GM21528 (cell line): ENCODE measurements around the gene MINDY1.

Experiments used
- ATAC-seq: cut with Tn5 transposase; IDR thresholded peaks from one replicate; pipeline ENCODE4 v1.9.1; 2021; ENCODE audit warnings: mild to moderate bottlenecking, moderate library complexity; ENCODE audit not compliant: unreplicated experiment, low FRiP score

The MINDY1 gene

GRCh38 chr1:150969626-150970025 is 37.1 kb downstream of the MINDY1 start:
- no peak for ATAC-seq

GRCh38 chr1:150968491-150968890 is 38.2 kb downstream of the MINDY1 start:
- ATAC-seq = no peak

GRCh38 chr1:150967936-150968335 is 38.8 kb downstream of the MINDY1 start:
- ATAC-seq = no peak

GRCh38 chr1:150966011-150966410 is 40.7 kb downstream of the MINDY1 start:
- no peak for ATAC-seq

- ATAC-seq = no peak
Measured at GRCh38 chr1:150965605-150966004, 41.1 kb downstream of the MINDY1 start.

GRCh38 chr1:150964164-150964489 is 42.6 kb downstream of the MINDY1 start:
- no peak for ATAC-seq

- no peak for ATAC-seq
Measured at GRCh38 chr1:150963321-150964163, 43.2 kb downstream of the MINDY1 start.

GRCh38 chr1:150961756-150962155 is 44.9 kb downstream of the MINDY1 start:
- ATAC-seq = no peak

- no peak for ATAC-seq
Measured at GRCh38 chr1:150960646-150961045, 46.1 kb downstream of the MINDY1 start.

GRCh38 chr1:150957666-150958065 is 49.0 kb downstream of the MINDY1 start:
- ATAC-seq = no peak

- ATAC-seq = no peak
Measured at GRCh38 chr1:150955280-150955679, 51.4 kb downstream of the MINDY1 start.

- no peak for ATAC-seq
Measured at GRCh38 chr1:150954708-150955107, 52.0 kb downstream of the MINDY1 start.
